Smooth muscle cell (in vitro differentiated cells): ENCODE measurements around the gene TAS1R2. TPM values are rescaled to one million over a fixed set of nuclear protein-coding genes. Genes with fewer than 3 reads are reported as not detected.

Experiments used
- DNase-seq: peaks from one replicate; lab custom pipeline; 2025; ENCODE audit not compliant: unreplicated experiment; lab: John Stamatoyannopoulos, UW
- H2AFZ ChIP-seq: fragments of 200-600 bp; sonication (generic); 2 replicates; pipeline ENCODE4 v1.6.0; 2016; ENCODE audit warnings: antibody characterized with exemption, low read depth, mild to moderate bottlenecking
- H3F3A ChIP-seq: fragments of 200-600 bp; sonication (generic); 2 replicates; pipeline ENCODE4 v1.6.0; 2017; ENCODE audit warnings: antibody characterized with exemption, low read depth
- H3K27ac ChIP-seq: fragments of 200-600 bp; sonication (generic); 2 replicates; pipeline ENCODE4 v1.5.1; 2016; ENCODE audit warnings: low read depth, mild to moderate bottlenecking
- H3K27me3 ChIP-seq: fragments of 200-600 bp; sonication (generic); 2 replicates; pipeline ENCODE4 v1.6.1; 2016; ENCODE audit warnings: low read depth, mild to moderate bottlenecking
- H3K36me3 ChIP-seq: fragments of 200-600 bp; sonication (generic); 2 replicates; pipeline ENCODE4 v1.5.1; 2016; ENCODE audit warnings: low read depth
- H3K4me1 ChIP-seq: fragments of 200-600 bp; sonication (generic); 2 replicates; pipeline ENCODE4 v1.5.1; 2016; ENCODE audit warnings: low read depth
- H3K4me2 ChIP-seq: fragments of 200-600 bp; sonication (generic); 2 replicates; pipeline ENCODE4 v1.6.0; 2016; ENCODE audit warnings: mild to moderate bottlenecking
- H3K4me3 ChIP-seq: fragments of 200-600 bp; sonication (generic); 2 replicates; pipeline ENCODE4 v1.5.1; 2016; ENCODE audit warnings: mild to moderate bottlenecking
- H3K79me2 ChIP-seq: fragments of 200-600 bp; sonication (generic); 2 replicates; pipeline ENCODE4 v1.6.0; 2016; ENCODE audit warnings: low read depth, mild to moderate bottlenecking
- H3K9ac ChIP-seq: fragments of 200-600 bp; sonication (generic); 2 replicates; pipeline ENCODE4 v1.6.0; 2016; ENCODE audit warnings: low read depth
- H3K9me3 ChIP-seq: fragments of 200-600 bp; sonication (generic); replicated peaks from 2 replicates; pipeline ENCODE4 v1.5.1; 2016; ENCODE audit warnings: low read depth
- H4K20me1 ChIP-seq: fragments of 200-600 bp; sonication (generic); 2 replicates; pipeline ENCODE4 v1.6.0; 2016; ENCODE audit warnings: low read depth
- CTCF ChIP-seq: fragments of 200-600 bp; sonication (generic); IDR thresholded peaks from 2 replicates; pipeline ENCODE4 v1.5.1; 2017; ENCODE audit warnings: borderline replicate concordance, mild to moderate bottlenecking, antibody characterized with exemption; ENCODE audit not compliant: insufficient read depth, poor library complexity, severe bottlenecking
- WGBS: methylation state at CpG from one replicate; pipeline ENCODE4 v1.1.7; 2016; ENCODE audit warnings: low lambda C conversion rate; 5-methylcytosine and 5-hydroxymethylcytosine counted together
- polyA plus RNA-seq: library from polyadenylated mRNA; unstranded; fragments of >200 nt; fragmentation: Nextera tagmentation; extraction: Ambion mirVana; gene quantifications from 2 replicates; pipeline ENCODE4 v1.2.1, GENCODE V29; 2016
- total RNA-seq: library from RNA; depleted of rRNA; stranded (reverse); fragments of >200 nt; gene quantifications from 2 replicates; pipeline ENCODE4 v1.2.3, GENCODE V29; 2014

The TAS1R2 gene
- total and polyA plus RNA-seq, 2 experiments from 2014 or later = not detected

- Histone ChIP-seq H3K9ac (no peak overlapping the region), H4K20me1 (no peaks in the 10 kb centered on the region), H3K27me3 (no peaks in the 10 kb centered on the region), H3K79me2 (no peaks in the 10 kb centered on the region), H3K4me2 (no peak overlapping the region), H3F3A (no peaks in the 10 kb centered on the region), H3K27ac (no peak overlapping the region), H3K4me1 (no peaks in the 10 kb centered on the region), H2AFZ (no peak overlapping the region), H3K9me3 (no peaks in the 10 kb centered on the region), H3K36me3 (no peaks in the 10 kb centered on the region), H3K4me3 (no peak overlapping the region)
- no peak for DNase-seq
- TF ChIP-seq CTCF = no peak
- 69% methylated on average over 19 of the region's 21 CpGs for WGBS
Observed at GRCh38 chr1:18879791-18880309, 20.4 kb upstream of the TAS1R2 start.

GRCh38 chr1:18879215-18879790, 19.8 kb upstream of the TAS1R2 start:
- Histone ChIP-seq H4K20me1 (no peaks in the 10 kb centered on the region), H3K9me3 (no peaks in the 10 kb centered on the region), H3K27ac (no peak overlapping the region), H3F3A (no peaks in the 10 kb centered on the region), H3K4me1 (no peaks in the 10 kb centered on the region), H3K36me3 (no peaks in the 10 kb centered on the region), H3K4me2 (no peak overlapping the region), H3K9ac (no peak overlapping the region), H3K4me3 (no peak overlapping the region), H3K79me2 (no peaks in the 10 kb centered on the region), H2AFZ (no peak overlapping the region), H3K27me3 (no peaks in the 10 kb centered on the region)
- WGBS = 87% methylated on average over 12 of the region's 12 CpGs
- no peak for DNase-seq
- no peak for TF ChIP-seq CTCF

- no peaks in the 10 kb centered on the region for H4K20me1 ChIP-seq
- no peak overlapping the region for H3K9ac ChIP-seq
- no peaks in the 10 kb centered on the region for H3K9me3 ChIP-seq
- H3K36me3 ChIP-seq = no peaks in the 10 kb centered on the region
- WGBS = 87% methylated on average over 12 of the region's 12 CpGs
- no peak overlapping the region for H2AFZ ChIP-seq
- no peaks in the 10 kb centered on the region for H3K27me3 ChIP-seq
- H3K4me1 ChIP-seq = no peaks in the 10 kb centered on the region
- H3K79me2 ChIP-seq = no peaks in the 10 kb centered on the region
- no peak overlapping the region for H3K4me3 ChIP-seq
- no peak for TF ChIP-seq CTCF
- H3K4me2 ChIP-seq = no peak overlapping the region
- no peak for DNase-seq
- no peak overlapping the region for H3K27ac ChIP-seq
- H3F3A ChIP-seq = no peaks in the 10 kb centered on the region
Observed at GRCh38 chr1:18878538-18879214, 19.2 kb upstream of the TAS1R2 start.
